SU-DHL-6 (cell line): ENCODE data around the gene KLK12.

ENCODE experiments used
- EZH2phosphoT487 ChIP-seq: fragments of 200-600 bp; sonication (generic), shearing (Covaris generic); conservative IDR thresholded peaks from 2 replicates; pipeline ENCODE4 v1.6.1; 2018; ENCODE audit warnings: mild to moderate bottlenecking, antibody characterized with exemption, low read length, moderate library complexity, mixed read lengths
- TF ChIP-seq, protein P1 (sequence below): fragments of 200-600 bp; sonication (generic); IDR thresholded peaks from one replicate; pipeline ENCODE4 v1.5.1; 2017; ENCODE audit warnings: antibody characterized with exemption, mild to moderate bottlenecking, low read length, moderate library complexity; ENCODE audit not compliant: insufficient read depth, poor library complexity, severe bottlenecking

DNA sequence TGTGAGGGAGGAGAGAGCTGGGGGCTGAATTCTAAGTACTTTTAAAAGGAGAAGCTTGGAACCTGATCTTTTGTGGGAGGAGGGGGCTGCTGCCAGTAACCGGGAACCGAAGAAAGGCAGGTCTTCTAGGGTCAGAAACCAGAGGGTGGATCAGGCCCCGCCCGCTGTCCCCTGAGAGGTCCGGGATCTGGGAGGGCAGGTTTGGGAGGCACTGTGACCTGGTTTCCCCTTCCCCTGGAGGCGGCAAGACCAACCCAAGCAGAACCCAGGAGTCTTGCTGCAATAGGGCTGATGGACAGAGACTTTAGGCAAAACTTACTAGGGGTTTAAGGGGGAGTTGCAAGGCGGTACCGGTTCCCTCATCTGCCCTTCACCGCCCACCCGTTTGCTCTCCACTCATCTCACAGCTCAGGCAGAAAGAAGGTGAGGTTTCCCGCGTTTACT, 32.7 kb downstream of the KLK12 start:
- TF ChIP-seq, protein P1, sequence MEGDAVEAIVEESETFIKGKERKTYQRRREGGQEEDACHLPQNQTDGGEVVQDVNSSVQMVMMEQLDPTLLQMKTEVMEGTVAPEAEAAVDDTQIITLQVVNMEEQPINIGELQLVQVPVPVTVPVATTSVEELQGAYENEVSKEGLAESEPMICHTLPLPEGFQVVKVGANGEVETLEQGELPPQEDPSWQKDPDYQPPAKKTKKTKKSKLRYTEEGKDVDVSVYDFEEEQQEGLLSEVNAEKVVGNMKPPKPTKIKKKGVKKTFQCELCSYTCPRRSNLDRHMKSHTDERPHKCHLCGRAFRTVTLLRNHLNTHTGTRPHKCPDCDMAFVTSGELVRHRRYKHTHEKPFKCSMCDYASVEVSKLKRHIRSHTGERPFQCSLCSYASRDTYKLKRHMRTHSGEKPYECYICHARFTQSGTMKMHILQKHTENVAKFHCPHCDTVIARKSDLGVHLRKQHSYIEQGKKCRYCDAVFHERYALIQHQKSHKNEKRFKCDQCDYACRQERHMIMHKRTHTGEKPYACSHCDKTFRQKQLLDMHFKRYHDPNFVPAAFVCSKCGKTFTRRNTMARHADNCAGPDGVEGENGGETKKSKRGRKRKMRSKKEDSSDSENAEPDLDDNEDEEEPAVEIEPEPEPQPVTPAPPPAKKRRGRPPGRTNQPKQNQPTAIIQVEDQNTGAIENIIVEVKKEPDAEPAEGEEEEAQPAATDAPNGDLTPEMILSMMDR = no peak
- no peak for TF ChIP-seq EZH2phosphoT487
